HFF-Myc (cell line): ENCODE measurements around the gene SEMA3C.

Source experiments
- DNase-seq: peaks from one replicate; pipeline ENCODE4 v3.0.0-alpha.2; 2011; ENCODE audit warnings: low read depth; ENCODE audit errors: extremely low read depth
- H3K4me3 ChIP-seq: replicated peaks from 2 replicates; pipeline ENCODE4 v1.5.1; 2011; ENCODE audit warnings: low read depth, mild to moderate bottlenecking, control low read depth, low read length
- TF ChIP-seq, protein P1 (sequence below): IDR thresholded peaks from 2 replicates; pipeline ENCODE4 v1.5.1; 2012; ENCODE audit warnings: mild to moderate bottlenecking, low read depth, low read length, control low read depth; ENCODE audit errors: missing control alignments

Gene SEMA3C

DNA sequence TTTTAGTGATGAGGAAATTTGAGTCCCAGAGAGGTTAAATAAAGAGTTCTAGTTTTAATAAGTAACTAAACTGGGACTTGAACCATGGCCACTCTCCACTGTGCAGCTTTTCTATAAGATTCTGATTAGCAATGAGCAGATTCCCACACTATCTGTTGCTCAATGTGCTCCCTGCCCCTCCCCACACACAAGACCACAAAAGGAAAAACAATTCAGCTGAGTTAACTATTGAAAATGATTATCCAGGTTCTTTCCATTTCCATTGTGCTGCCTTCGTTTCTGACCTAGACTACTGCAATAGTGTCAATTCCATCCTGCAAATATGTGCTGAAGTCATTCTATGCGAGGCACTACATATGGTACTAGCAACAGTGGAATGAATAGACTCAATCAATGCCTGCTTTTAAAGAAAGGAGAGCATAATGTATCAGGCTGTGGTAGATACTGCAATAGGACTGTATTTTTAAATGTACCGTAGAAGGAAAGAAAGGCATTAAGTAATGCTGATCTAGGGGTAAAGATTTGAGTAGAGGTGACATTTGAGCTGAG, 97.0 kb downstream of the SEMA3C start:
- DNase-seq: no peak
- TF ChIP-seq, protein P1, sequence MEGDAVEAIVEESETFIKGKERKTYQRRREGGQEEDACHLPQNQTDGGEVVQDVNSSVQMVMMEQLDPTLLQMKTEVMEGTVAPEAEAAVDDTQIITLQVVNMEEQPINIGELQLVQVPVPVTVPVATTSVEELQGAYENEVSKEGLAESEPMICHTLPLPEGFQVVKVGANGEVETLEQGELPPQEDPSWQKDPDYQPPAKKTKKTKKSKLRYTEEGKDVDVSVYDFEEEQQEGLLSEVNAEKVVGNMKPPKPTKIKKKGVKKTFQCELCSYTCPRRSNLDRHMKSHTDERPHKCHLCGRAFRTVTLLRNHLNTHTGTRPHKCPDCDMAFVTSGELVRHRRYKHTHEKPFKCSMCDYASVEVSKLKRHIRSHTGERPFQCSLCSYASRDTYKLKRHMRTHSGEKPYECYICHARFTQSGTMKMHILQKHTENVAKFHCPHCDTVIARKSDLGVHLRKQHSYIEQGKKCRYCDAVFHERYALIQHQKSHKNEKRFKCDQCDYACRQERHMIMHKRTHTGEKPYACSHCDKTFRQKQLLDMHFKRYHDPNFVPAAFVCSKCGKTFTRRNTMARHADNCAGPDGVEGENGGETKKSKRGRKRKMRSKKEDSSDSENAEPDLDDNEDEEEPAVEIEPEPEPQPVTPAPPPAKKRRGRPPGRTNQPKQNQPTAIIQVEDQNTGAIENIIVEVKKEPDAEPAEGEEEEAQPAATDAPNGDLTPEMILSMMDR: no peak
- no peak overlapping the region for H3K4me3 ChIP-seq

DNA sequence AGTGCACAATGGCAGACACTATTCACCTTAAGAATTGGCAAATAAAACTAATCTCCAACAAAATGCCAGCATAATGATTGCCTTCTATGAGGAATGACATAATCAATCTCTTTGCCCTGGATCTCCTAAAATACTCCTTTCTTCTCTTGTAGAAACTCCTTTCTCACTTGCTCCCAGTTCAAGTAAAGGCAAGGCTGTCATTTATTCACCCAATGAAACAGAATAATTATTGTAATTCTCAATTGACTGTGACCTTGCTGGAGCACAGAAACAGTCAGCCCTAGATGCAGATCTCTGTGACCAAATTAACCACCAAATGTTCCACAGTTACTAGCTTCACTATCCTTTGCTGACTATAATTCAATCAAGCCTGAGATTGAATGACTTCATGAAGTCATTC, 99.3 kb downstream of the SEMA3C start:
- H3K4me3 ChIP-seq: no peak overlapping the region
- TF ChIP-seq, protein P1: no peak
- no peak for DNase-seq

DNA sequence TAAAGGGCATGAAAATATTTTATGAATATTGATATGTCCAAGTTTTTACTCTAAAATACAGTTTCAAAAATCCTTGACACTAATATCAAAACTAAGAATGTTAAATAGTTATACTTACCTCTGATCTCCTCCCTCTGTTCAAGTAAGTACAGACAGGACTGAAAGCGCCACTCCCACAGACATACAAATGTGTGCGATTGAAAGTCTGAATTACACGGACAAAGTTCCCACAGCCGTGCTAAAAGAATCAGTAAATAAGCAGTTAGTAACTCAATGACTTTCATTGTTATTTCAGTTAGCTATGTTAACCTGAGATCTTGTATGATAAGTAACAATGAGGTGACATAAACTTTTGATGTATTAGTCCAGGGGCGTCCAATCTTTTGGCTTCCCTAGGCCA, 100.7 kb downstream of the SEMA3C start:
- no peak overlapping the region for H3K4me3 ChIP-seq
- TF ChIP-seq, protein P1: no peak
- no peak for DNase-seq

DNA sequence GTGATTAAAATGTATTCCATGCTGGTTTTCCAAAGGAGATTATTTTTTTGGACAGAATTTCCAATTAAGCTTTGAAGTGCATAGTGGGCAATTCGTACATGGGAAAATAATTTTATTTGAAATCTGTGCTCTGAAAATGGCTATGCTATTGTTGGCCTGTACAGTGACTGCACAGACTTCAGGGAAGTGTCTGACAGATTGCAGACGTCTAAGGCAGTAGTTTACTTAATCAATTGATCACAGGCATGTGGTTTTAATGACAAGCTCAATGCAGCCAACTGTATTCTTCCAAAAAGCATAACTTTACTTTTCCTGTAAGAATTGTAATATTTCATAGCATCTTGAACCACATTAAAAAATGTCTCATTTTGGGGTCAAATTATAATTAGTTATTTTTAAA, 102.0 kb downstream of the SEMA3C start:
- DNase-seq: no peak
- no peak overlapping the region for H3K4me3 ChIP-seq
- TF ChIP-seq, protein P1: no peak

DNA sequence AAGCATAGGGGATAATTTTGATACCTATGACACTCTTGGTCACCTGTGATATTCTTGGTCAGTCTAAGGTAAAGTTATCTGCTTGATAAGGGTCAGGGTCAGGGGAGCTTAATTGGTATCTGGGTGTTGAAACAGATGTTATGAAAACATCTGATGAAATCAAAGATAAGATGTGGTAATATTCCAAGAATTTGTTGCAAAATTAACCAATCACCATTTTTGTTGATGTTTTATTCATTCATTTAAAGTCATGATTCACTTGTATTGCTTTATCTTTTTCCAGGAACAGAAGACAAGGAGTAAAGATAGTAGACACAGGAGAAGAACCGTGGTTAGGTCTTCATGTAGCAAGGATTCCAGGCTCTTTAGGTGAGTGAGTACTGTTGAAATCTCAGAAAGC, 103.1 kb downstream of the SEMA3C start:
- TF ChIP-seq, protein P1: no peak
- H3K4me3 ChIP-seq: no peak overlapping the region
- no peak for DNase-seq

DNA sequence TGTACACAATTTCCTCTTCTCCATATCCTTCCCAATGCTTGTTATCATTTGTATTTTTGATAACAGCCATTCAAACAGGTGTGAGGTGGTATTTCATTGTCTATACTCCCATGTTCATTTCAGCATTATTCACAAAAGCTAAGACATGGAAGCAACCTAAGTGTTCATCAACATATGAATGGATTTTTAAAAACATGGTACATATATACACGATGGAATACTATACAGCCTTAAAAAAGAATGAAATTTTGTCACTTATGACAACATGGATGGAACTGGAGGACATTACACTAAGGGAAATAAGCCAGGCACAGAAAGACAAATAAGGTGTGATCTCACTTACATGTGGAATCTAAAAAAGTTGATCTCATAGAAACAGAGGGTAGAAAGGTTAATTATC, 109.3 kb downstream of the SEMA3C start:
- H3K4me3 ChIP-seq: no peak overlapping the region
- no peak for DNase-seq
- TF ChIP-seq, protein P1: no peak
